H1 (cell line): ENCODE results near the gene SCAPER. TPM values are rescaled to one million over a fixed set of nuclear protein-coding genes. Genes with fewer than 3 reads are reported as not detected.

Experiments
- KDM1A ChIP-seq: fragments of 200-600, 300-600 bp; sonication (generic); IDR thresholded peaks from 2 replicates; pipeline ENCODE4 v1.7.1; 2016; ENCODE audit warnings: mild to moderate bottlenecking, low read length, borderline replicate concordance
- SIN3A ChIP-seq, 2 experiments: IDR thresholded peaks in 1 of 2; conservative IDR thresholded peaks in 1 of 2; 2 replicates each; pipeline ENCODE4 v1.6.1; 2011 to 2012; ENCODE audit warnings: low read length in 2 of 2, improper control_type of control experiment in 1 of 2, low read depth in 1 of 2, mild to moderate bottlenecking in 1 of 2
- SIX5 ChIP-seq: IDR thresholded peaks from 2 replicates; pipeline ENCODE4 v1.6.1; 2011; ENCODE audit warnings: mild to moderate bottlenecking, low read depth, low read length
- SP1 ChIP-seq: IDR thresholded peaks from 2 replicates; pipeline ENCODE4 v1.6.1; 2011; ENCODE audit warnings: low read depth, low read length
- polyA plus RNA-seq, 7 experiments: library from polyadenylated mRNA; depleted of rRNA in 3 of 7; stranded (reverse) in 5 of 7; unstranded in 2 of 7; fragments of >200 nt in 5 of 7; fragments of 200-250 nt in 2 of 7; gene quantifications; 1 replicate in 5 of 7; 2 replicates in 1 of 7; 4 replicates in 1 of 7; pipeline versions ENCODE4 v1.2.1 to v1.2.3, GENCODE V29; 2011 to 2013; ENCODE audit warnings: missing spikeins in 2 of 7, mixed read lengths in 2 of 7
- total RNA-seq: library from RNA; stranded (reverse); fragmentation: NEBNext Ultra II Directional; extraction: Animal tissue kit (Norgen Biotek cat#: 25700); gene quantifications from 2 replicates; pipeline ENCODE4 v1.2.1, GENCODE V29; 2021

The SCAPER gene
- total and polyA plus RNA-seq, 2 of the 8 experiments (the other 6 are each of a cell fraction or from before 2014, with no cell fraction given): 1.6 to 6.8 TPM

GRCh38 chr15:76664411-76664810 is 240.7 kb downstream of the SCAPER start (continued):
- TF ChIP-seq SIN3A (conservative IDR thresholded peaks at IDR 0.05 in 1 of 2, IDR thresholded peaks at IDR 0.05 in 1 of 2; ENCODE audit: low read depth in 1 of 2, low read length in 2 of 2) (no peak), KDM1A (no peak), SP1 (no peak), SIX5 (no peak)
- TF ChIP-seq, all 59 proteins: peak for 0
